Stimulated activated CD8-positive, alpha-beta memory T cell treated with anti-CD3 and anti-CD28 coated beads, Interleukin-2, amount 100 ng/mL, for 48 hours (primary cell): ENCODE data around the gene SPPL2B.
"Not testable (repeated sequence)": the region's sequence is repeated elsewhere in the genome, so short reads cannot be mapped to it uniquely, and the experiment has no call there.

ENCODE experiments used
- DNase-seq, 2 donors: peaks; one replicate each; pipeline ENCODE4 v3.0.0-alpha.2; 2020; ENCODE audit warnings: low read depth in 2 of 2

The SPPL2B gene, protein sequence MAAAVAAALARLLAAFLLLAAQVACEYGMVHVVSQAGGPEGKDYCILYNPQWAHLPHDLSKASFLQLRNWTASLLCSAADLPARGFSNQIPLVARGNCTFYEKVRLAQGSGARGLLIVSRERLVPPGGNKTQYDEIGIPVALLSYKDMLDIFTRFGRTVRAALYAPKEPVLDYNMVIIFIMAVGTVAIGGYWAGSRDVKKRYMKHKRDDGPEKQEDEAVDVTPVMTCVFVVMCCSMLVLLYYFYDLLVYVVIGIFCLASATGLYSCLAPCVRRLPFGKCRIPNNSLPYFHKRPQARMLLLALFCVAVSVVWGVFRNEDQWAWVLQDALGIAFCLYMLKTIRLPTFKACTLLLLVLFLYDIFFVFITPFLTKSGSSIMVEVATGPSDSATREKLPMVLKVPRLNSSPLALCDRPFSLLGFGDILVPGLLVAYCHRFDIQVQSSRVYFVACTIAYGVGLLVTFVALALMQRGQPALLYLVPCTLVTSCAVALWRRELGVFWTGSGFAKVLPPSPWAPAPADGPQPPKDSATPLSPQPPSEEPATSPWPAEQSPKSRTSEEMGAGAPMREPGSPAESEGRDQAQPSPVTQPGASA

DNA sequence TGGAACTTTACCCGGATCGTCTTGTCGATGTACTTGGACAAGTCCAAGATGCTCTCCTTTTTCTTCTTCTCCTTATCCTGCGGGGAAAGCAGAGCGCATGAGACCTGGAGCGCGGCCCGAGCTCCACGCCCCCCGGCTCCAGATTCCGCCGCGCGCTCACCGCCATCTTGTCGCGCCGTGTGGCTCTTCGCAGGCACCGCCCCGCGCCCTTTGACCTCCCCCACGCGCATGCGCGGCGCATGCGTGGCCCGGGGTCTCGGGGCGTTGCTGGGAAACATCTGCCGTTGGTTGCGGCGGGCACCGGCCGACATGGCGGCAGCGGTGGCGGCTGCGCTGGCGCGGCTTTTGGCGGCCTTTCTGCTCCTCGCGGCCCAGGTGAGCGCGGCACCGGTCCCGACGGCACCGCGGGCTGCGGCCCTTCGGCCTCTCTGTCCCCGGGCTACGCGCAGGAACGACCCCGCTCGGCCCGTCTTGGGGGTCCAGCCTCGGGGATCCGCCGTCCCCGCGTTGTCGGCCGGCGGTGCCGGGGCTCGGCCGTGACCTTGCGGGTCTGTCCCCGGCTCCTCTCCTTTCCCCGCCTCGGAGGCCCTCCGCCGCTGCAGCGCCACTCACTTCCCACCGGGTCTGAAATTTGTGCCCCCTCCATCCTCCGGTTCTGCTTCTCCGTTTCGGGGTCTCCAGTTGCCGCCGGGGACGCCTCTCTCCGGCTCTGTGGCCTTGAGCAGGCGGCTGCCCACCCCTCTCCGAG is at the start of gene SPPL2B, which contains the start of gene LSM7:
Gene SPPL2B (plus strand): TSS at position 284 of the 748 bp plus-strand sequence. CDS start 26 bp downstream, at position 310.
Gene LSM7 (minus strand): TSS at position 186 of the 748 bp plus-strand sequence. CDS start 20 bp downstream, at position 166.
- DNase-seq = peak; percentile 88 to 91

DNA sequence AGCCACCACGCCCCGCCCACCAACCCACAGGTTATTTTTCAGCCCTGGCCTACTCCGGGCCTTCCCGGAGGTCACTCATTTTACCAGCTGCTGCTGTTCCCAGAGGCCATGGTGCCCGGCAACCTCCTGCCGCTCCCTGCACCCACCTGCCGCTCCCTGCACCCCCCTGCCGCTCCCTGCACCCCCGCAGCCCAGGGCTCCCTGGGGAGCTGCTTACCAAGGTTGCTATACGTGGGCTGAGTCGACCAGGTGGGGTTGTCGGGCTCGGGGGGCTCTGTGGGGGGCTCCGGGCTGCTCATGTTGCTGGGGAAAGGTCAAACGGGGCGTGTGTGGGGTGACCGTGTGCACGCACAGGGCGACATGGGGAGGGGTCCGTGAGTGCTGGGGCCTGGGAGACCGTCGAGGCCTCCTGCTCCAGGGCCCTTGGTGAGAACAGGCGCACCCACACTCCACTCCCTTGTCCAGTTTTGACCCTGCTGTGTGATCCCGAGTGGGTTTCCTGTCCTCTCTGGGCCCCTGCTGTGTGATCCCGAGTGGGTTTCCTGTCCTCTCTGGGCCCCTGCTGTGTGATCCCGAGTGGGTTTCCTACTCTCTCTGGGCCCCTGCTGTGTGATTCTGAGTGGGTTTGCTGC is 47.7 kb upstream of the SPPL2B start:
- DNase-seq = no peak

DNA sequence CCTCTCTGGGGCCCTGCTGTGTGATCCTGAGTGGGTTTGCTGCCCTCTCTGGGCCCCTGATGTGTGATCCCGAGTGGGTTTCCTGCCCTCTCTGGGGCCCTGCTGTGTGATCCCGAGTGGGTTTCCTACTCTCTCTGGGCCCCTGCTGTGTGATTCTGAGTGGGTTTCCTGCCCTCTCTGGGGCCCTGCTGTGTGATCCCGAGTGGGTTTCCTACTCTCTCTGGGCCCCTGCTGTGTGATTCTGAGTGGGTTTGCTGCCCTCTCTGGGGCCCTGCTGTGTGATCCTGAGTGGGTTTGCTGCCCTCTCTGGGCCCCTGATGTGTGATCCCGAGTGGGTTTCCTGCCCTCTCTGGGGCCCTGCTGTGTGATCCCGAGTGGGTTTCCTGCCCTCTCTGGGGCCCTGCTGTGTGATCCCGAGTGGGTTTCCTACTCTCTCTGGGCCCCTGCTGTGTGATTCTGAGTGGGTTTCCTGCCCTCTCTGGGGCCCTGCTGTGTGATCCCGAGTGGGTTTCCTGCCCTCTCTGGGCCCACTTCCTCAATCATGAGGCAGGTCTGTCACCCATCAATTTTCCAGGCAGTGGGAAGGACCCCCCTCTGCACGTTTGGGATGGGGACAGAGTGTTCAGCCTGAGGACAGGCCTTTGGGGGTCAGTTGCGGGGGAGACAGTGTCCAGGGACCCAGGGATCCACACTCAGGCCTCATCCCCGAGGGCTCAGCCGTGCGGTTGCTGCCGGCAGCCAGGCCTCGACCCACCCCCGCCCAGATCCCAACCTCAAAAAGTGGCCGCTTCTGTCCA is 47.0 kb upstream of the SPPL2B start:
- not testable (repeated sequence) for DNase-seq

DNA sequence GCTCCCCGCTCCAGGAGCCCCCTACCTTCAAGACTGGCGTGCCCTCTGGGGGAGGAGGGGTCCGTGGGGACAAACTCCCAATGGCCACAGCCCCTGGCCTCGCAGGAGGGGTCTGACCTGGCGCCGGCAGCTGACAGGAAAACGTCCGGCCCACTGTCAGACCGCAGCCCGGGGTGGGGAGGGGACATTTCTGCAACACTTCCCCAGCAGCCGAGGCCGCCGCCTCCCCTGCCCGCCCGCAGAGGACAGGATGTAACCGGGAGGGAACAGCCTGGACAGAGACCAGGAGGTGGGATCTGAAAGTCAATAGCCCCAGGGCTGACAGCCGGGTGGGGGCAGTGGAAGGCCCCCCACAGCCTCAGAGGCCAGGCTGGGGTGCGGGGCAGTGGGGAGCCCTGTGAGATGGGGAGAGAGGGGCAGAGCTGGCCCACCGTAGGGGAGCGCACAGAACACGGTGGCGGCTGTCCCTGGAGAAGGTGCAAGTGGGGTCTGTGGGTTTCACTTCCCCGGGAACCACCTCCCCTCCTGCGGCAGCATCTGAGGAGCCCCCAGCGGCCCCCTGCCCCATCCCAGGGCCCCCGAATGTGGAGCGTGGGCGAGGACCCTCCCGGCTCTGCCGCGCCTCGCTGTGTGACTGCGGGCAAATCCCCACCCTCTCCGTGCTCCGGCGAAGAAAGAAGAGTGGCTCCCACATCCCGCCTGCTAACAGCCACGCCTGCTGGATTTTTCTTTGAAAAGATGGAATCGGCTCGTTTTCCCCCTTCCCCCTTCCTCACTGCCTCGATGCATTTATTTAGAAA is 46.2 kb upstream of the SPPL2B start, which contains the start of gene PEAK3:
Gene PEAK3 (minus strand): TSS at position 114 of the 800 bp plus-strand sequence. CDS start 1,244 bp downstream, outside the sequence.
- no peak for DNase-seq

DNA sequence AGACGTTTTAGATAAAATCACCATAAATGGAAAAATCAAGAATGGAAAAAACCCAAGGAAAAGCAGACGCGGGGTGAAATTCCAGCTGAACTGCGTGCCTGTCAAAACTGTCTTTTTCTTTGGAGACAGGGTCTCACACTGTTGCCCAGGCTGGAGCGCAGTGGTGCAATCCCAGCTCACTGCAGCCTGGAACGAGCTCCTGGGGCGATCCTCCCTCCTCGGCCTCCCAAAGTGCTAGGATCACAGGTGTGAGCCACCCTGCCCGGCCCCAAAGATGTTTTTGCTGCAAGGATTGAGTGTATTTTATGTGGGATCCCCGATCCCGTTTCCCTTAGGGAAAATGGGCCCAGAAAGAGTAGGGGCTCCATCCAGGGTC is 45.6 kb upstream of the SPPL2B start:
- DNase-seq = no peak

DNA sequence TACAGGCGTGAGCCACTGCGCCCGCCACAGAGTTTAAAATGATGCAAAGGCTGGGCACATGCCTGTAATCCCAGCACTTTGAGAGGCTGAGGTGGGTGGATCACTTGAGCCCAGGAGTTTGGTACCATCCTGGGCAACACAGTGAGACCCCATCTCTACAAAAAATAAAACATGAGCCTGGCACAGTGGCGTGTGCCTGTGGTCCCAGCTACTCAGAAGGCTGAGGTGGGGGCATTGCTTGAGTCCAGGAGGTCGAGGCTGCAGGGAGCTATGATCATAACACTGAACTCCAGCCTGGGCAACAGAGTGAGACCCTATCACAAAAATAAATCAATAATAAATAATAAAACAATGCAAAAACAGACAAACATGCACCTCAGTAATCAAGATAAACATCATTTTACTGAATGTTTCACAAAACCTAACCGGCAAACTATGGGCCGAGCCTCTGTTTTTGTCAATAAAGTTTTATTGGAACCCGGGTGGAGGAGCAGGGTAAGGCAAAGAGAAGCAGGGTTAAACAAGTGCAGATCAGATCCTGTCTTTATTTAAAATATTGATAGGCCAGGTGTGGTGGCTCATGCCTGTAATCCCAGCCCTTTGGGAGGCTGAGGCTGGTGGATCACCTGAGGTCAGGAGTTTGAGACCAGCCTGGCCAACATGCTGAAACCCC is 44.5 kb upstream of the SPPL2B start:
- no peak for DNase-seq

DNA sequence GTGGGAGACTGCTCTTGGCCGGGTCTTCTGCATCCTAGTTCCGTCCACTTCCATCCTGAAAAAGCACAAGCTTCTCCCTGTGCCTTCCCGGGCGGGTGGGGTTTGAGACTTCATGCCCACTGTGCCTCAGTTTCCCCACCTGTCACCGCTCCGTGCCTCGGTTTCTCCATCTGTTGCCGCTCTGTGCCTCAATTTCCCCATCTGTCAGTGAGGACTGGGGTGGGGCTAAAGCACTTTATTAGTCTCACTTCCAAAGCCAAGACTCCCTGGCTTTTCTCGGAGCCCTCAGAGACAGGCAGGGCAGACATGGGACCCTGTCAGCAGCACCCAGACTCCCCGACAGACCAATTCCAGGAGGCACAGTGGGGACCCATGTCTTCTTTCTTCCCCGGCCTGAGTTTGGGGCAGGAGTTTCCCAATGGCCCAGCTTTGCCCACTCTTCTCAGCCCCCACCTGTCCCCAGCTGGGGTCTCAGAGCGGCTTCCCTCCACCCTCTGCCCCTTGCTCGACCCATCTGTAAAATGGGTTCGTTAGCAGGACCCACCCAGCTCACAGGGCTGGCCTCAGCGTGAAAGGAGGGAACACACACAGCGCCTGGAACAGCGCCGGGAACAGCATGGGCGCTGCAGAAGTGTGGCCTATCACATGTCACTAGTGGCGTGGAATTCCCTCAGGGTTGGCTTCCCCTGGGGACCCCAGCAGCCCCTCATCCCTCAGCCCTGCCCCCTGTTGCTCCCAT is 41.9 kb upstream of the SPPL2B start:
- DNase-seq = no peak

DNA sequence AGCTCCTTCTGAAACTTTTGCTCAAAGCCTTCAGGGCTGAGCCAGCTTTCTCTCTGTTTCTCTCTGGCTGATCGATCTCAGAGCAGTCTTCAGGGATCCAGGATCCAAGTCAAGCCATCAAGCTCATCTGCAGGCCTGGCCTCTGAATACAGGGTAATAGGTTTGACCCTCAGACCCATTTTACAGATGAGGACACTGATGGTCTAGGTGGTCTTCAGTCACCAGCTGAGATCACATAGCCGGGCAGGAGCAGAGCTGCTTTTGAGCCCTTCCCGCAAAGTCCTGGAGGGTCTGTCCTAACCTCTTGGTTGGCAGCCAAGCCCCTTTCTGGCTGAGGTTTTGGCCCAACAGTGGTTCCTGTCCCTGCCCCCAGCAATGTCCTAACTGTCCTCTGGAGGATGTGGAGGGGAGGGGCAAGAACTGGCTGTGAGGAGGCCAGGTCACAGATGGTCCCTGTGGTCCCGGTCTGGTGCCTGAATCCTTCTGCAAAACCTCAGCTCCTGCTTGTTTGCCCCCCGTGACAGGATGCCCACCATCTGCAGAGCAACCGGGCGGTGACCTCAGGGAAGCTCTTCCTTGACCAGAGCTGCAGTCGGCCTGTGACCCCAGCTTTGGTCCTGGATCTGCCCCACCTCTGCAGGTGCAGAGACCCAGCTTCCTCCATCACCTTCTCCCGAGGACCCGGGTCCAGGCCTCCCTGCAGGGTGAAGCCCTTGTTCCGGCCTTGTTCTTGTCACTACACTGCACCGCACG is 40.7 kb upstream of the SPPL2B start:
- DNase-seq = no peak

DNA sequence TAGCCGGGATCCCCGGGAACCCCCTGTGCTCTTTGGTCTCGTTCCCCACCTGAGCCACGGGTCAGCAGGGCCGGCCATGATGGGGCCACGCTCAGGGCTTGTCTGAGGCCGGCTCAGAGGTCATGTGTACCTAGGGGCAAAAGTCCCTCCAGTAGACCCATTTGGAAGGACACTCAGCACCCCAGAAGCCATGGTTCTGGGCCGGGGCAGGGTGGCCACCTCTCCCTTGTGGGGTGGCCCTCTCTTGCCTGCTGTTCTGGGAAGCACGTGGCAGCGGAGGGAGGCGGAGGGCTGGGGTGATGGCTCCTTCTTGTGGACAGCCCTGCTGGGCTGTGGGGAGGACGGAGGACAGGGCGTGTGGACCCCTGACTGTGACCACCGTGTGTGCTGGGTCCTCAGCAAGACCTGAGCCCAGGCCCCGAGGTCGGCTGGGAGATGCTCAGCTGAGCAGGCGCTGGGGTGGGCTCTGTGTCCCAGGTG is 40.1 kb upstream of the SPPL2B start:
- no peak for DNase-seq

DNA sequence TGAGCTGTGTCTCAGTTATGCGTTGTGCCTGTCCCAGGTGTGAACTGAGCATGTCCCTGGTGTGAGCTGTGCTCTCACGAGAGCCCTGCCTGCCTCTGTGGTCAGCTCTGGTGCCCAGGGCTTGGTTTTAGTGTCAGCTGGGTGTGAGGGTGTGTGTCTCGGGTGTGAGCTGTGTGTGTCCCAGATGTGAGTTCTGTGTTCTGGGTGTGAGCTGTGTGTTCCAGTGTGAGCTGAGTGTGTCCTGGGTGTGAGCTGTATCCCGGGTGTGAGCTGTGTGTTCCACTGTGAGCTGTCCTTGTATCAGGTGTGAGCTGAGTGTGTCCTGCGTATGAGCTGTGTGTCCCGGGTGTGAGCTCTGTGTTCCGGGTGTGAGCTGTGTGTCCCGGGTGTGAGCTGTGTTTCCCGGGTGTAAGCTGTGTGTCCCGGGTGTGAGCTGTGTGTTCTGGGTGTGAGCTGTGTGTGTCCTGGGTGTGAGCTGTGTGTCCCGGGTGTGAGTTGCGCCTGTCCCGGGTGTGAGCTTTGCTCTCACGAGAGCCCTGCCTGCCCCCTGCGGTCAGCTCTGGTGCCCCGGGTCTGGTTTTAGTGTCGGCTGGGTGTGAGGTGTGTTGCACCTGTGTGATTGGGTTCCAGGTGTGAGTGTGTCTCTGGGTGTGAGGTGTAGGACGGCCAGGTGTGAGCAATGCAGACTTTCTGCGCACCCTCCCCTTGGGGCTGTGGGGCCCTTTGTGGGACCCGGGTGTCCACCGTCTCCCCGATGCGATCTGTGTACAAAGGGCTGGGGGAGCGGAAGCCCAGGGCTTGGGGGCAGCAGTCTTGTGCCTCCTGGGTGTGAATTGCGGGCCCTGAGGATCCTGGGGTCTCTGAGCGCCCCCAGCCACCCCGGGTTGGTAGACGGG is 39.4 kb upstream of the SPPL2B start:
- DNase-seq = no peak

DNA sequence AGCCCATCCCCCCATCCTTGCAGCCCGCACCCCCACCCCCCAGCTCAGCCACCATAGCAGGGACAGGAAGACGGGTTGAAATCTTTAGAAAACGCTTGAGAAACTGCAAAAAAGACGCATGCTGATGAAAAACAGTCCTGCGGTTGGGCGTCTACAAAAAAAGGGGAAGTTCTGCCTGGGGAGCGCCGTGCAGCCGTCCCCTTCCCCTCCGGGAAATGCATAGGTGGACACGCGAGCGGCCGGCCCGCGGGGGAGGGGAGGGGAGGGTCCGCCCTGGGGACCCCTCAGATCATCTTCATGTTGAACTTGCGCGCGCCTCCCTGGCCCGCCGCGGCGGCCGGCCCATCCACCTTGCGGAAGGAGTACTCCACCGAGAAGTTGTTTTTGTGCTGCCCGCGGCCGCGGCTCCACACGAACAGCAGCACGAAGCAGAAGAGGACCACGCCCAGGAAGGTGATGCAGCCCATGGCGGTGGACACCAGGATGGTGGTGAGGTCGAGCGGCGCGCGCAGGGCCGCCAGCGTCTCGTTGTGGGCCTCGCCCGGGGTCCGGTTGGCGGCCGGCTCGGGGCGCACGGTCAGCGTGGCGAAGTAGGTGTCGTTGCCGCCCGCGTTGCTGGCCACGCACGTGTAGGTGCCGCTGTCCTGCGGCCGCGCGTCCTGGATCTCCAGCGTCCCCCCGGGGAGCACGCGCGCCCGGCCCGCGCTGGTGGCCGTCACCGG is 38.6 kb upstream of the SPPL2B start:
- DNase-seq = no peak

DNA sequence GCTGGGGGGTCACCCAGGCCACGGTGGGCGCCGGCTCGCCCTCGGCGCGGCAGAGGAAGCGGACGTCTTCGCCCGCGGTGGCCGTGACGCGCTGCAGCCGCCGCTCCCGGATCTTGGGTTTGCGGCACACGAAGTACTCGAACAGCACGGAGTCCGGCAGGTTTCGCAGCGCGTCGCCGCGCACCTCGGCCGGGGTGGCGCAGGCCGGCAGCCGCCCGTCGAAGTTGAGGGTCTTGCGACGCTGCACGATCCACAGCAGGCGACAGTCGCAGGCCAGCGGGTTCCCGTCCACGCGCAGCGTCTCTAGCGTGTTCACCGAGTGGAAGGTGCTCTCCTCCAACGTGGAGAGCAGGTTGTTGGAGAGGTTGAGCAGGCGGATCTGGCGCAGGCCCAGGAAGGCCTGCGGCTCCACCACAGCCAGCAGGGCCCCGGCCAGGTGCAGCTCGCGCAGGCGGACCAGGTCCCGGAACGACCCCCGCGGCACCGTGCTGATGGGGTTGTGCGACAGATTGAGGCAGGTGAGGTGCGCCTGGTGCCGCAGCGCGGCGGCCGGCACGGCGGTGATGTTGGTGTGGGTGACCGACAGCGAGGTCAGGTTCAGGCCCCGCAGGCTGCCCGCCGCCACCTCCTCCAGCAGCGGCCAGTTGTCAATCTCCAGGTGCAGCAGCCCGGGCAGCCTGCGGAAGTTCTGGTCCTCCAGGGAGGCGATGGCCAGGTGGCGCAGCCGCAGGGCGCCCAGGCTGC is 37.9 kb upstream of the SPPL2B start:
- DNase-seq = no peak

DNA sequence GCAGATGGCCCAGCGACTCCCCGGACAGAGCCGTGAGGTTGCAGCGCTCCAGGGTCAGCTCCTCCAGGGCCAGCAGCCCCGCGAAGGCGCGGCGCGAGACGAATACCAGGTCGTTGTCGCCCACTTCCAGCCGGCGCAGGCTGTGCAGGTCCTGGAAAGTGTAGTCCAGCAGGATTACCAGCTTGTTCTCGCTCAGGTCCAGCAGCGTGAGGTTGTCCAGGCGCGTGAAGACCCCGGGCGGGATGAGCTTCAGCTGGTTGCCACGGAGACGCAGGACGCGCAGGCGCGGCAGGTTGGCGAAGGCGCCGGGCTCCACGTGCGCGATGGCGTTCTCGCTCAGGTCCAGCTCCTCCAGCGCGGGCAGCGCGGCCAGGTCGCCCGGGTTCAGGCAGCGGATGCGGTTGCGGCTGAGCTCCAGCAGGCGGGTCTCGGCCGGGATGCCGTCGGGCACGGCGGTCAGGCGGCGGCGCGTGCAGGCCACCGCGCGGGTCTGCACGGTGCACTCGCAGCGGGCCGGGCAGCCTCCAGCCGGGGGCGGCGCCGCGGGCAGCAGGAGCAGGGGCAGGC is 37.2 kb upstream of the SPPL2B start:
- no peak for DNase-seq

DNA sequence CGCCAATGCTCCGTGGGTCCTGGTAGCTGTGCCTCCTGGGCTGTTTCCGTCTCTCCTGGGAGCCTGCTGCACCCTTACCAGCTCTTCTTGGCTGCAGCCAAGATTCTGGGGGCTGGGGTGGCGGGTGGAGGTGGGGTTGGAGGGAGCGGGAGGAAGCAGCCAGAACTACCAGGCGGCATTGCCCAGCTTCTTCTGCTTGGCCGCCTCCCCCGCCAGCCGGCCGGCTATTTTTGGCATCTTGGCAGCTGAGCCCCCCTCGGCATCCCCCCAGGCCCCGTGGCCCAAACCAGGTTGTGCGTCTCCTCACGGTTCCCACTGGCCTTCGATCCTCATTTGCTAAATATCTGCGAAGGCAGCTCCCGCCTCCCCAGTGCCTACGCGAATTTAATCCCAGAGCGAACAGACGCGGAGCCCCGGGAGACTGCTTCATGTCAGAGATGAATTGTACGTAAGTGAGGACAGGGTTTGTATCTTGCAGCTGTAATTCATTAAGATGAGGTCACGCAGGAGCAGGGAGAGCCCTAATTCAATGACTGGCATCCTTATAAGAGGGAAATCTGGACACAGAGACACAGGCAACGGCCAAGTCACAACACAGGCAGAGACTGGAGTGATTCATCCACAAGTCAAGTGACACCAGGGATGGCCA is 33.7 kb upstream of the SPPL2B start:
- DNase-seq = no peak

DNA sequence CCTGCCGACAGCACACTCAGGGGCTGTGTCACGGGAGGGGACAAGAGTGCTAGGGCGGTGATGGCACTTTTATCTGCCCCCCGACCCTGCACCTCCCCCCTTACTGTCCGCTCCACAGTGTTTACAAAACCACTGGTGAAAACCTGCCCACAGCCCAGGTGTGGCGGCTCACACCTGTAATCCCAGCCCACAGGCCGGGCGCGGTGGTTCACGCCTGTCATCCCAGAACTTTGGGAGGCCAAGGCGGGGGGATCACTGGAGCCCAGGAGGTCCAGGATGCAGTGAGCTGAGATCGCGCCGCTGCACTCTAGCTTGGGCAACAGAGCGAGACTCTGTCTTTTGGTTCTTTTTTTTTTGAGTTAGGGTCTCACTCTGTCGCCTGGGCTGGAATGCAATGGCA is 32.3 kb upstream of the SPPL2B start:
- DNase-seq = no peak
